Activated CD8-positive, alpha-beta memory T cell treated with anti-CD3 and anti-CD28 coated beads for 1 hour (primary cell): ENCODE results near the gene TMEM131.
"Not testable (repeated sequence)": the region's sequence is repeated elsewhere in the genome, so short reads cannot be mapped to it uniquely, and the experiment has no call there.

ENCODE experiments used
- DNase-seq, 2 donors: peaks; one replicate each; pipeline ENCODE4 v3.0.0-alpha.2; 2020; ENCODE audit warnings: low read depth in 1 of 2; ENCODE audit errors: extremely low read depth in 1 of 2

The TMEM131 gene

DNA sequence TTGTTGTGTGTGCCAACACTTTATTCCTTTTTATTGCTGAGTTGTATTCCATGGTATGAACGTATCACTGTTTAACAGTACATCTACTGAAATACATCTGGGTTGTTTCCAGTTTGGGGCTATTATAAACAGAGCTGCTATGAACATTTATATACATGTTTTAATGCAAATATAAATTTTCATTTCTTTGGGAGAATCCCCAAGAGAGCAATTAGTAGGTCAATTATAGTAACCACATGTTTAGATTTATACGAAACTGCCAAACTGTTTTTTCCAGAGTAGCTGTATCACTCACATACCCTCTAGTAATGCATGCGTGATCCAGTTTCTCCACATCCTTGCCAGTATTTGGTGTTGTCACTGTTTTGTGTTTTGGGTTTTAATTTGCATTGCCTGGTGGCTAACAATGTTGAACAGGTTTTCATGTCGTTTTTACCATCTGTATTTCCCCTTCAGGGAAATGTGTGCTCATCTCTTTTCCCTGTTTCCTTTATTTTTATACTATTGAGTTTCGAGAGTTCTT lies 81.0 kb downstream of the TMEM131 start:
- DNase-seq: no peak

DNA sequence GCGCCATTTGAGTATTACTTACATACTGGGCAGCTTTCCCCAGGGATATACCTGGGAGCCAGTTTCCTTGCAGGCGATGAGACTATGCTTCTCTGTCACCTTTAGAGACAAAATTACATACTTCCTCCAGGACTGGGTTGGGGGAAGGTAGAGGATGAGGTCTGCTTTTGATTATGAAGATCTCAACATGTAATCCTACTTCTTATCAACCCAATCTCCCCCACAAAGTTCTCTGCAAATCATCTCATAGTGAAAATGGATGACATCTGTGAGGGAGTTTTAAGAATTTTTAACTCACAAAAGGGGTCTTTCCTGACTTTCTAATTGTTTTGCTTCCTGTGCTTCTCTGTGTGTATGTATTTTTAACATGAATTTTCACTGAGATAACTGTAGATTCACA lies 81.9 kb downstream of the TMEM131 start:
- no peak for DNase-seq

DNA sequence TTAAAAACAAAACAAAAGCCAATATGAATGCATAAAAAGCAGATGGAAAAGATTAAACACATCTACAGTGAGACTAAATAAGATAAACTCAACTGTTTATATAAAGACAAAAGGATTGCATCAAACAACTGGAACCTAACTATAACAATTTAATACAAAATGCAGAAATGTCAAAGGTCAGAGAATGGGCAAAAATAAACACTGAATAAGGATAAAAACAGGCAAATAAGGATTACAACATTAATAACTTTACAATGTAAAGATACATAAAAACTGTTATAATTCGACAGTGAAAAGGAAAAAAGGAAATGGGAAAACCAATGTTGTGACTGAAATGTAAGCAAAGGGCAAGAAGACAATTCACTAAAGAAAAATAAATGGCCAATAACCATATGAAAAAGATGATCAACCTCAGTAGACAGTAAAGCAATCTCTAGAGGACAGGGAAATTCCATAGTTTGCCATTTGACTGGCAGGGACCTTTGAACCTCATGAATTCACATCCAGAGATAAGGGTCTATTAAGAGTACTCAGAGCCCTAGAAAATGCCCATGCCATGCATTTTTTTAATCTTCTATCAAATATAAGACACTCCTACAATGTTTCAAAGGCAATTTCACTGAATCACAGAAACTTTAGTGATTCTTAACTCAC lies 83.7 kb downstream of the TMEM131 start:
- DNase-seq: no peak

DNA sequence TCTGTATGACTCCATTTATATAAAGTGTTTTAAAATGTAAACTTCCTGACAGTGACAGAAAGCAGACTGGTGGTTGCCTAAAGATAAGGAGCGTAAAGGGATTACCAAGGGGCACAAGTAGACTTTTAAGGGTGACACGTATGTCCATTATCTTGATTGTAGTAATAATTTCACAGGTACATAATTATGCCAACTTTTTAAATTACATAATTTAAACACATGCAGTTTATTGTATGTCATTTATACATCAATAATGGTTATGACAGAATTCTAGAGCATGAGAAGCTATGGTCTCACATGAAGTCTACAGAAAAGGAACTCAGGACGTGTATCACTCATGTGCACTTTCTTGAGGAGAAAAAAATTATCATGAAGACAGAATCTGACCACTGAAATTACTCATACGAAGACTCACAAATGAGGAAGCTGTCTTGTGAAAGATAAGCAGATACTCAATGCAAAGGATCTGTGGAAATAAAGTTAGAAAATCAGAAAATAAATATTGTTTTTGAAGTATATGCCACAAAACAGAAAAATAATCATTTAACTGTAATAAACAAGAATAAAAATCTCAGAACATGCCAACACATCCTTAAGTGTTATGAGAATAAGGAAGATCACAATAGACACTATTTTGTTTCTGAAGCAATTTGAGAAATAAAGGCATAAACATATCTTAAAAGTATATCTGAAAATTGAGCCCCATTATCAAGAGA lies 84.4 kb downstream of the TMEM131 start:
- DNase-seq: no peak

DNA sequence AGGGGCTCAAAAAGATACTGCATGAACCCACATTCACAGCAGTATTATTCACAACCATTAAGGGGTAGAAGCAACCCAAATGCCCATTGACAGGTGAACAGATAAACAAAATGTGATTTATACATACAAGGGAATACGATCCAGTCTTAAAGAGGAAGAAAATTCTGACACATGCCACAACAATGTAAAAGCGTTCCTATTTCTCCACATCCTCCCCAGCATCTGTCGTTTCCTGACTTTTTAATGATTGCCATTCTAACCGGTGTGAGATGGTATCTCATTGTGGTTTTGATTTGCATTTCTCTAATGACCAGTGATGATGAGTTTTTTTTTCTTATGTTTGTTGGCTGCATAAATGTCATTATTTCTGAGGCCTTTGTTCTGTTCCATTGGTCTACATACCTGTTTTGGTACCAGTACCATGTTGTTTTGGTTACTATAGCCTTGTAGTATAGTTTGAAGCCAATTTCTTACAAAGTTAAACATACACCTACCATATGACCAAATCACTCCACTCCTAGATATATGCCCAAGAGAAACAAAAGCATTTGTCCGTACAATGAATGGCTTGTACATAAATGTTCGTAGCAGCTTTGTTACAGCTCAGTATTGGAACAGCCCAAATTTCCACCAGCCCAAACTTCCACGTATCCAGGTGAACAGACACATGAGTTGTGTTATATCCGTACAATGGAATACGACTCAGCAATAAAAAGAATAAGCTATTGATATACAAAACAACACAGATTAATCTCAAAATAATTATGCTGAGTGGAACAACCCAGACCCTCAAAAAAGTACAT lies 85.1 kb downstream of the TMEM131 start:
- no peak for DNase-seq

DNA sequence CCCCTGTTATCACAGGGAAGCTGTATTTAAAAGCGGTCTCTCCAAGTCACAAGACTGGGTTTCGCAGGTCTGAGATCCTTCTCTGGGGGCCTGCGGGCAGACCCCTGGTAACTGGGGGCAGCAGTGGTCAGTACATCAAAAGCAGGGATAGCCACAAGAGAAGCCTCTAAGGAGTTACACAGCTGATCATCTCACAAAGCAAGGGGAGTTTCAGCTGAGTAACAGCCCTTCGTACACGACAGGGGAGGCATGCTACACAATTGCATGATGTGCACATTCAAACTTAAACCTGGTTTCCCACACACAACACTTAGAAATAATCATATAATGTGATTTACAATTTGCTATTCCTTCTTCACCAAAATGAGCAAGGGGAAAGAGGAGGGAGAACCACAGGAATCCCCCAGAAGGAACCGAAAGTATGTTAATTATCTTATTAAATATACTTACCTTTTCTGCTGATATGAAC lies 87.5 kb downstream of the TMEM131 start:
- no peak for DNase-seq

DNA sequence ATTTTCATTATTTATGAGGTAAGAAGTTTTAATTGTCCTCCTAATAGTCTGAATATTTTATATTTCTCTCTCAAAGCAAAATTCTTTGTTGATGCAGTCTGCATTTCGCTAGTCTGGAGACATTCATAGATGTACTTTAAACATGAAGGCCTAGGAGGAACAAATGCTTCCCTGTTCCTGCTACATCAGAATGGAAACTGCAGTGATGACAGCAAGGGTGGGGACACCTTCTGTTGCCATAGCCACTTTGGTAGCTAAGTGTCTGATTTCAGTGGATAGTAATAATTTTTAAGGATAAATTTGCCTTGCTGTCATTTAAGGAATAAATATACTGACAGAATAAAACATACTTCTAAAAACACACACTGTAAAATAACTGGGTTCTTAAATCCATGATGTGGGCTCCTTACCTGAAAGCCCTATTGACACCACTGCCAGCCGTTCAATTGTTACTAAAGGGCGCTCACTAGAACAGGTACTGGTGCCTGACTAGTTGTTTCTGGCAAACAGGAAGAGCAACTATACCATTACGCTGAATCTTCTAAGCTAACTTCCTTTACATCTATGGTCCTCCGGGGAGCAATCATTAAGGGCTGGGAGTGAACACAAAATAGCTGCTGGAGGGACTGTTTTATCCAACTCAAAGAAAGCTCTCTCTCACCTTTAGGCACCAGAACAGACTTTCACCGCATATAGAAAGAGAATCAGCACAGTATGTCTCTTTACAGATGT lies 88.2 kb downstream of the TMEM131 start:
- DNase-seq: no peak

DNA sequence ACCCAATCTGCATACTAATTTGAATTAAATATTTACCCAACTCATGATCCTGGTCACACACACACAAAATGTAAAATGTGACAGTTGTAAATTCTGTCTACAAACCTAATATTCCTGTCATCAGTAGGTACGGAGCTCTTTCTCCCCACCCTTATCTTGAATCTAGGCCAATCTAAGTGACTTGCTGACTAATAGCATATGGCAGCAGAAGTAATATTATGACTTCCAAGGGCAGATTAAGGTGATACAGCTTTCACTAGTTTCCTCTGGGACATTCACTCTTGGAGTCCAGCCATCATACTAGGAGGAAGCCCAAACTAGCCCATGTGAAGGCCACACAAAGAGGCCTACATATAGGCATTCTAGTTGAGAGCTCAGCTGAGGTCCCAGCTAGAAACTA lies 89.4 kb downstream of the TMEM131 start:
- no peak for DNase-seq

DNA sequence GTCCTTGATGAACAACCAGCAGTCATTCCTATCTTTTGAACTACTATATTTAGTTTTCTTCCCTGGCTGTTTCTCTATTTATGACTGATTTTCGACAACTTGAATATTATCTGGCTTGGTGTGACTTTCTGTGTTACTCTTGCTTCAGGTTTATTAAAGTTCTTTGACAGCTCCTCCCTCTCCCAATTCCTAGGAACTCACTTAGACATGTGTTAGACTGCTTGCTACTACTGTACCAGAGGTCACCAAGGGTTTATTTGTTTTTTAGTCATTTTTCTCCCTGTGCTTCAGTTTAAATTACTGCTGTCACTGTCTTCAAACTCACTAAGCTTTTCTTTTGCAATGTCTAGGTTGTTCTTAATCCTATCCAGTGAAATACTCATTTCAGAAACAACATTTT lies 90.5 kb downstream of the TMEM131 start:
- no peak for DNase-seq

DNA sequence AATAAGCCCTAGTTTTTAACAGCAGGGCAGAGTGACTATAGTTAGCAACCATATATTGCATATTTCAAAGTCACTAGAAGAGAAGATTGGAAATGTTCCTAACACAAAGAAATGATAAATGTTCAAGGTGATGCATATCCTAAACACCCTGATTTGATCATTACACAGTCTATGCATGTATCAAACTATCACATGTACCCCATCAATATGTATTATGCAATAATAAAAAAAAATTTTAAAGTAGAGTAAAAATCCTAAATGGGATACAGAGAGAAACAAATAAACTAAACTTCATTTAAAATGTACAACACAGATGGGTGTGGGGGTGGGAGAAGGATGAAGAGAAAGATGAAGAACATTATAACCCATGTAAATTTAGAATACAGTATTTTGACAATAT lies 93.9 kb downstream of the TMEM131 start:
- no peak for DNase-seq

DNA sequence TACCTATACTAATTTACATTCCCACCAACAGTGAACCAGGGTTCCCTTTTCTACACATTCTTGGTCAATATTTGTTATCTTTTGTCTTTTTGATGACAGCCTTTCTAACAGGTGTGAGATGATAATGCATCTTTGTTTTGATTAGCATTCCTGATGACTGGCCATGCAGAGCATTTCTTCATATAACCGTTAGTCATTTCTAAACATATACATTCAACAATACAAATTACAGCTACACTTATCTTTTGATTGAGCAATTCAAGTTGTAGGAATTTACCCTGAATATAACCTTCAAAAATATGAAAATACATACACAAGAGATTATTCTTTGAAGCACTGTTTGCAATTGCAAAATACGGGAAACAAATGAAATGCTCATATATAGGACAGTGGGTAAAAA lies 94.9 kb downstream of the TMEM131 start:
- DNase-seq: no peak

DNA sequence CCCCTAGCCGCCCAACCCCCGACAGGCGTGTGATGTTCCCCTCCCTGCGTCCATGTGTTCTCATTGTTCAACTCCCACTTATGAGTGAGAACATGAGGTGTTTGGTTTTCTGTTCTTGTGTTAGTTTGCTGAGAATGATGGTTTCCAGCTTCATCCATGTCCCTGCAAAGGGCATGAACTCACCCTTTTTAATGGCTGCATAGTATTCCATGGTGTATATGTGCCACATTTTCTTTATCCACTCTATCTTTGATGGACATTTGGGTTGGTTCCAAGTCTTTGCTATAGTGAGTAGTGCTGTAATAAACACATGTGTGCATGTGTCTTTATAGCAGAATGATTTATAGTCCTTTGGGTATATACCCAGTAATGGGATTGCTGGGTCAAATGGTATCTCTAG lies 102.7 kb downstream of the TMEM131 start:
- not testable (repeated sequence) for DNase-seq

DNA sequence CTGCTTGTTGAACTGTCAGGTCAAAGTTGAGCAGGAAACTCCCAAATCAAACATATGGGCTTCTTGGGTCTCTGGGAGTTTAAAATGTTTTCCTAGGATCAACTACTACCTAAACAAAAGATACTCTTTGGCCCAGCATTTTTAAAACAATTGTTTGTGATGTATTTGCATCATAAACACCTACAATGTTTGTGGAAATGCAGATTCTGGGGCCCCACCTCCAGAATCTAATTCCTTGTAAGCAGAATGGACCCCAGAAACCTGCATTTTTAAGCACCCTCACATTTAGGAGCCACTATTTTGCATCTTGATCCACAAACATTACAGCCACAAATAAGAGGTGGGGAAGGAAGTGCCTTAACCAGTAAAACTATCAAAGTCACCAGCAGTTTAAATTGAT lies 104.1 kb downstream of the TMEM131 start:
- DNase-seq: no peak

DNA sequence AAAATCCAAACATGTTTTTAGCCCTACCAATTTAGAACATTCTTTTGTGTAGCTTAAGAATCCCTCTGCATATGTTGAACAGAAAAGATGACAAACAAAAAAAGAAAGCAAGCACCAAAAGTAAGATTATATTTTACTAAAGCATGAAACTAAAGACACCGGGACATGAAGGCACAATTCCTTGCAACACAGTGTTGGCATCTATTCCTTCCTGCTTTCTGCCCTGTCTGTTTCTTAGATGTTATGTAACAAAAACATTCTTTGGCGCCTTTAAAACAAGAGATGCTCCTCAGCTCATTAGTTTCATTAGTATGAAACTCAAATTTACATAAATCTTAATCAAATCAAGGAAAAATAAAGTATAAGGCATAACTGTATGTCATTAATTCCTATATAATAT lies 106.6 kb downstream of the TMEM131 start:
- DNase-seq: no peak

DNA sequence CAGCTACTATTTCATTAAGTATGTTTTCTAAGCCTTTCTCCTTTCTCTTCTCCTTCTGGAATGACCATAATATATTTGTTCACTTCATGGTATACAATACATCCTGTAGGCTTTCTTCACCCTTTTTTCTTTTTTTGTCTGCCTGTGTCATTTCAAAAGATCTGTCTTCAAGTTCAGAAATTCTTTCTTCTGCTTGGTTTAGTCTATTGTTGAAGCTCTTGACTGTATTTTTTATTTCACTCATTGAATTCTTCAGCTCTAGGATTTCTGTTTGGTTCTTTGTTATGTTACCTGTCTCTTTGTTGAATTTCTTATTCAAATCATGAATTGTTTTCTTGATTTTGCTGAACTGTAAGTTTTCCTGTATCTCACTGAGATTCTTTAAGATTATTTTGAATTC lies 109.9 kb downstream of the TMEM131 start:
- no peak for DNase-seq

DNA sequence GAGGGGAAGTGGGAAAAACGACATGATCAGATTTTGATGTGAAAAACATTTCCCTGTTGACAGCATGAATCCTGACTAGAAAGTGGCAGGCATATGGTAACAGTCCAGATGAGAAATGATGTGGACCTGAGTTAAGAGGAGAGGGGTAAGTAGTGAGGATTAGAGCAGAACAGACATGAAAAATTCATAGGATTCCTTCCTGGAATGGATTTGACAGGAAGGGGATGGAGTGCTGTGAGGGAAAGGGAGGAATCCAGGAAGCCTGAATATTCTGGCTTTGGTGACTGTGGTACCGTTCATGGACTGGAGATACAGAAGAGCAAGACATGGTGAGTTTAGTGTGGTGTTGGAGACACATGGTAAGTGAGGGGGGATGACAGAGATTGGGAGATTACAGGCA lies 115.4 kb downstream of the TMEM131 start:
- DNase-seq: no peak

DNA sequence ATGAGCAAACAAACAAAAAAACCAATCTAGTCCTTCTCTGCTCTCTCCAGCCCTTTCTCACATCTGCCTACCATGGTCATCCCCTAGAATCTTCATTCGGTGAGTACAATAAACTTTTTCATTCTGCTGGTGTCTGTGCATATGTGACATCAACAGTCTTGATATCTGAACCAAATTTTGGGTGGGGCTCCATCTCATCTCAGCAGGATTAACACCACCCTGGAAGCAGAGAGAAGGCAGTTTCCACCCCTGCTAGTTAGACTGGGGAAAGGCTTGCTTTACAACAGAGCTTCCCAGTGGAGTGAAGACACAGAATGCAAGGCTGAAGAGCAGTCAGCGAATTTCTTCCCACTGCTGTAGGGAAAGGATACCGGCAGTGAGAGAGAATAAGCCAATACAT lies 116.9 kb downstream of the TMEM131 start:
- DNase-seq: no peak

DNA sequence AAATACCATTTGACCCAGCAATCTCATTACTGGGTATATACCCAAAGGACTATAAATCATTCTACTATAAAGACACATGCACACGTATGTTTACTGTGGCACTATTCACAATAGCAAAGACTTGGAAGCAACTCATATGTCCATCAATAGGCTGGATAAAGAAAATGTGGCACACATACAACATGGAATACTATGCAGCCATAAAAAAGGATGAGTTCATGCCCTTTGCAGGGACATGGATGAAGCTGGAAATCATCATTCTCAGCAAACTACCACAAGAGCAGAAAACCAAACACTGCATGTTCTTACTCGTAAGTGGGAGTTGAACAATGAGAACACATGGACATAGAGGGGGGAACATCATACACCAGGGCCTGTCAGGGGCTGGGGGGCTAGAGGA lies 117.4 kb downstream of the TMEM131 start:
- not testable (repeated sequence) for DNase-seq

DNA sequence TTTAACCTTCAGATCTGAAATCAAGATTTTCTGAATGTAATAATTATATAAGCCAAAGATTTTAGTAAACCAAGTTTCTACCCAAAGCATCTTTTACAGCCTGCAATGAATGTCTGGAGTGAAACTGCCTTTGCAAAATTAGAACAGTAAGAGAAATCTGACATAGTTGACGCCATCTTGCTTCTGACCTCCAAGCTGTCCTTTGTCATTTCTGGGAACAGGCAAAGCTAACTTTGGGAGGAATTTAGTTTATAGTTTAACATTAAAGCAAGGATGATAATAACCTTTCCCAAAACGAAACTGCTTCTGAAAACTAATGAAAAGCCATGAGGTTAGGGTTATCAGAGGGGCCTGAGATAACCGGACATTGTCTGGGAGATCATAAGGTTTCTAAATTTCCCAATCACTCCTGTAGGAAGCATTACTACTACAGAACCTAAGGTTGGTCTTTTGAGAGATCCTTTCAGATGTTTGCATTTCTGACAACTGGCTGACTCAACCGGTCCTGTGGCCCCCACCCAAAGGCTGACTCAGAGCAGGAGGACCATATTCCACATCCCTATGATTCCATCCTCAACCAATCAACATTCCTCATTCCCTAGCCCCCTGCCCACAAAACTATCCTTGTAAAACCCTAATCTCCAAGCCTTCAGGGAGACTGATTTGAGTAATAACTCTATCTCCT lies 124.5 kb downstream of the TMEM131 start:
- no peak for DNase-seq

DNA sequence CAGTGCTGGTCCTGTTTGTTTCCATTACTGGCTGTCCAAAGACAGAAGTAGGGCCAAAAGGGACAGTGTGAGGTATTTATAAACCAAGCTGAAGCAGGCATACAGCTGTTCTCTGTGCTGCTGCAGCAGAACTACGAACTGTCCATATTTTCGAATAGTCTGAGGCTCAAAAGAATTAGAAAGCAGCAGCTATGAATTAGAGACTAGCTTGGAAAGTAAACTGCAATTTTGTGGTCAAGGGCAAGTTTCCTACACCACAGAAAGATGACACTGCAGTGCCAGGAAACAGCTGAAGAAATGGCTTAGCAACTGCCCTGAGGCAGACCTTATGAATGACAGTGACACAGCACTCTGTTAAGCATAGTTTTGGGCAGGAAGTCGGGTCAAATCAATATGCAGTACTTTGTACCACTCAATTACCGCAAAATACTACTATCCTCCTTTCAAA lies 125.3 kb downstream of the TMEM131 start:
- peak in 1 of 2 donors; percentile 14 for DNase-seq
